H1 (cell line): ENCODE data around the gene COX6A2. TPM values are rescaled to one million over a fixed set of nuclear protein-coding genes. Genes with fewer than 3 reads are reported as not detected.

Experiments
- CTCF ChIA-PET: fragments of 300-600 bp; sonication (Branson Sonifier 250); formaldehyde crosslinking; loops from one replicate; lab custom pipeline; 2021; ENCODE audit not compliant: partially characterized antibody; lab: Charles Lee
- POLR2A ChIA-PET: fragments of 300-600 bp; sonication (Branson Sonifier 250); formaldehyde crosslinking; loops from one replicate; lab custom pipeline; 2021; ENCODE audit warnings: inconsistent platforms; ENCODE audit not compliant: partially characterized antibody; lab: Charles Lee
- DNase-seq, 2 experiments: peaks; one replicate each; pipeline versions ENCODE4 v3.0.0 to v3.0.0-alpha.2; 2010 to 2022; ENCODE audit warnings: low spot score in 2 of 2, low read depth in 1 of 2, mixed read lengths in 1 of 2
- FAIRE-seq: peaks from 2 replicates; lab custom pipeline; 2011; peaks lifted over from hg19 to GRCh38; lab: Jason Lieb, UNC
- H2AFZ ChIP-seq: 2 replicates; pipeline ENCODE4 v1.8.1; 2012; ENCODE audit warnings: low read length, inconsistent platforms
- H2AK5ac ChIP-seq: 2 replicates; pipeline ENCODE4 v1.6.1; 2013; ENCODE audit warnings: low read depth, low read length
- H2BK120ac ChIP-seq: replicated peaks from 2 replicates; pipeline ENCODE3; 2013; ENCODE audit warnings: low read depth, low read length, inconsistent platforms
- H2BK12ac ChIP-seq: 2 replicates; pipeline ENCODE4 v1.6.1; 2013; ENCODE audit warnings: low read depth, low read length
- H2BK15ac ChIP-seq: 2 replicates; pipeline ENCODE4 v1.6.1; 2013; ENCODE audit warnings: low read length
- H2BK20ac ChIP-seq: 2 replicates; pipeline ENCODE4 v1.6.1; 2013; ENCODE audit warnings: low read length
- H2BK5ac ChIP-seq: 2 replicates; pipeline ENCODE4 v1.6.1; 2013; ENCODE audit warnings: low read depth, low read length
- H3K14ac ChIP-seq: 2 replicates; pipeline ENCODE4 v1.6.1; 2013; ENCODE audit warnings: inconsistent platforms; ENCODE audit not compliant: insufficient read length
- H3K18ac ChIP-seq: 2 replicates; pipeline ENCODE4 v1.6.1; 2013; ENCODE audit warnings: low read length; ENCODE audit errors: extremely low read depth
- H3K23ac ChIP-seq: 2 replicates; pipeline ENCODE4 v1.6.1; 2013; ENCODE audit warnings: inconsistent platforms; ENCODE audit not compliant: insufficient read length
- H3K23me2 ChIP-seq: 2 replicates; pipeline ENCODE4 v1.6.1; 2013; ENCODE audit warnings: low read depth, low read length
- H3K27ac ChIP-seq: 2 replicates; pipeline ENCODE4 v1.6.1; 2011; ENCODE audit warnings: low read depth, low read length, inconsistent platforms
- H3K27me3 ChIP-seq, 4 experiments: replicated peaks in 1 of 4; 1 replicate in 1 of 4; 2 replicates in 3 of 4; pipeline versions ENCODE4 v1.6.1 to v1.8.1; 2011 to 2013; ENCODE audit warnings: low read length in 3 of 4, mild to moderate bottlenecking in 3 of 4, inconsistent platforms in 2 of 4, mixed read lengths in 2 of 4, moderate library complexity in 1 of 4; ENCODE audit not compliant: control insufficient read depth in 3 of 4, insufficient read depth in 3 of 4; ENCODE audit errors: extremely low read depth in 1 of 4
- H3K36me3 ChIP-seq, 4 experiments: 2 replicates each; pipeline versions ENCODE4 v1.6.1 to v1.8.1; 2011 to 2013; ENCODE audit warnings: mild to moderate bottlenecking in 4 of 4, low read length in 3 of 4, moderate library complexity in 2 of 4, control low read depth in 1 of 4, inconsistent platforms in 1 of 4; ENCODE audit not compliant: insufficient read depth in 4 of 4, control insufficient read depth in 2 of 4
- H3K4ac ChIP-seq: replicated peaks from 2 replicates; pipeline ENCODE3; 2013; ENCODE audit warnings: low read length, low read depth, mixed read lengths, inconsistent platforms; ENCODE audit not compliant: insufficient read length
- H3K4me1 ChIP-seq, 4 experiments: replicated peaks in 1 of 4; 1 replicate in 1 of 4; 2 replicates in 3 of 4; pipeline versions ENCODE4 v1.6.1 to v1.8.1; 2011 to 2013; ENCODE audit warnings: low read length in 3 of 4, inconsistent platforms in 2 of 4, mixed read lengths in 1 of 4; ENCODE audit not compliant: insufficient read depth in 4 of 4, control insufficient read depth in 3 of 4
- H3K4me2 ChIP-seq, 2 experiments: 2 replicates each; pipeline versions ENCODE4 v1.6.1 to v1.8.1; 2011 to 2013; ENCODE audit warnings: low read depth in 2 of 2, low read length in 2 of 2, control low read depth in 1 of 2, inconsistent platforms in 1 of 2, mild to moderate bottlenecking in 1 of 2; ENCODE audit not compliant: insufficient read depth in 1 of 2
- H3K4me3 ChIP-seq, 4 experiments: fragments of 200-600, 300-600 bp in 1 of 4; sonication (generic), shearing (Covaris generic), sonication (Bioruptor Twin) in 1 of 4; 2 replicates each; pipeline versions ENCODE4 v1.5.1 to v1.8.1; 2011 to 2016; ENCODE audit warnings: low read length in 4 of 4, low read depth in 3 of 4, control low read depth in 2 of 4, inconsistent platforms in 2 of 4, mild to moderate bottlenecking in 2 of 4, mixed read lengths in 1 of 4, moderate library complexity in 1 of 4; ENCODE audit not compliant: insufficient read depth in 2 of 4; ENCODE audit errors: extremely low read depth in 1 of 4
- H3K56ac ChIP-seq: replicated peaks from 2 replicates; pipeline ENCODE3; 2013; ENCODE audit warnings: low read depth, mild to moderate bottlenecking, mixed read lengths, low read length, inconsistent platforms; ENCODE audit not compliant: insufficient read length
- H3K79me1 ChIP-seq: 2 replicates; pipeline ENCODE4 v1.6.1; 2013; ENCODE audit warnings: low read depth, low read length, control low read depth
- H3K79me2 ChIP-seq, 2 experiments: 2 replicates each; pipeline versions ENCODE4 v1.6.1 to v1.8.1; 2012 to 2013; ENCODE audit warnings: low read length in 2 of 2, mild to moderate bottlenecking in 2 of 2, inconsistent platforms in 1 of 2; ENCODE audit not compliant: insufficient read depth in 2 of 2, control insufficient read depth in 1 of 2
- H3K9ac ChIP-seq, 4 experiments: replicated peaks in 1 of 4; 1 replicate in 1 of 4; 2 replicates in 3 of 4; pipeline versions ENCODE4 v1.6.1 to v1.8.1; 2011 to 2013; ENCODE audit warnings: low read depth in 3 of 4, low read length in 3 of 4, control low read depth in 2 of 4, mild to moderate bottlenecking in 2 of 4, moderate library complexity in 2 of 4, inconsistent platforms in 1 of 4; ENCODE audit errors: extremely low read depth in 1 of 4
- H3K9me3 ChIP-seq, 2 experiments: 2 replicates each; pipeline versions ENCODE4 v1.6.1 to v1.8.1; 2012 to 2013; ENCODE audit warnings: mild to moderate bottlenecking in 2 of 2, moderate library complexity in 2 of 2, control low read depth in 1 of 2, inconsistent platforms in 1 of 2, low read depth in 1 of 2, low read length in 1 of 2, mixed read lengths in 1 of 2; ENCODE audit not compliant: insufficient read depth in 2 of 2
- H4K20me1 ChIP-seq, 2 experiments: replicated peaks in 1 of 2; 2 replicates each; pipeline versions ENCODE3 to v1.8.1; 2011 to 2013; ENCODE audit warnings: inconsistent platforms in 2 of 2, low read length in 2 of 2, mild to moderate bottlenecking in 1 of 2; ENCODE audit not compliant: insufficient read depth in 2 of 2, control insufficient read depth in 1 of 2
- H4K5ac ChIP-seq: 2 replicates; pipeline ENCODE4 v1.6.1; 2013; ENCODE audit warnings: low read length, low read depth, mixed read lengths, inconsistent platforms; ENCODE audit not compliant: insufficient read length
- H4K8ac ChIP-seq: 2 replicates; pipeline ENCODE4 v1.8.0; 2013; ENCODE audit warnings: mild to moderate bottlenecking, moderate library complexity, low read length, inconsistent platforms; ENCODE audit not compliant: insufficient read depth; ENCODE audit errors: extremely low read depth
- H4K91ac ChIP-seq: replicated peaks from 2 replicates; pipeline ENCODE3; 2013; ENCODE audit warnings: low read length, mixed read lengths, inconsistent platforms; ENCODE audit not compliant: insufficient read length
- CHD2 ChIP-seq: IDR thresholded peaks from 2 replicates; pipeline ENCODE4 v1.6.1; 2012; ENCODE audit warnings: low read length, improper control_type of control experiment
- KDM1A ChIP-seq: fragments of 200-600, 300-600 bp; sonication (generic); IDR thresholded peaks from 2 replicates; pipeline ENCODE4 v1.7.1; 2016; ENCODE audit warnings: mild to moderate bottlenecking, low read length, borderline replicate concordance
- KDM5A ChIP-seq: fragments of 200-600 bp; IDR thresholded peaks from 2 replicates; pipeline ENCODE4 v1.7.1; 2012; ENCODE audit warnings: mild to moderate bottlenecking, low read length, inconsistent platforms, mixed read lengths
- NANOG ChIP-seq: IDR thresholded peaks from 2 replicates; pipeline ENCODE4 v1.6.1; 2011; ENCODE audit warnings: low read length, low read depth, mild to moderate bottlenecking, inconsistent platforms; ENCODE audit not compliant: insufficient read depth, poor library complexity, severe bottlenecking
- SAP30 ChIP-seq: fragments of 300-600 bp; sonication (generic); IDR thresholded peaks from 2 replicates; pipeline ENCODE4 v1.7.1; 2012; ENCODE audit warnings: low read length, moderate library complexity, mild to moderate bottlenecking, inconsistent platforms; ENCODE audit not compliant: insufficient read depth, insufficient replicate concordance
- SIX5 ChIP-seq: IDR thresholded peaks from 2 replicates; pipeline ENCODE4 v1.6.1; 2011; ENCODE audit warnings: mild to moderate bottlenecking, low read depth, low read length
- SP1 ChIP-seq: IDR thresholded peaks from 2 replicates; pipeline ENCODE4 v1.6.1; 2011; ENCODE audit warnings: low read depth, low read length
- SUZ12 ChIP-seq: fragments of 200-600 bp; sonication (generic); IDR thresholded peaks from 2 replicates; pipeline ENCODE4 v1.6.1; 2012; ENCODE audit warnings: mild to moderate bottlenecking, inconsistent platforms, low read length, moderate library complexity, mixed read lengths
- TAF1 ChIP-seq: IDR thresholded peaks from 2 replicates; pipeline ENCODE4 v1.6.1; 2011; ENCODE audit warnings: mild to moderate bottlenecking, low read depth, low read length
- WGBS, 2 experiments: shearing (Covaris generic) in 1 of 2; methylation state at CpG; one replicate each; pipeline versions ENCODE4 v1.1.6 to v1.1.7; 2013 to 2015; ENCODE audit warnings: low lambda C conversion rate in 2 of 2, mixed read lengths in 2 of 2, inconsistent platforms in 1 of 2, low coverage in 1 of 2, missing lambda C conversion rate in 1 of 2; ENCODE audit not compliant: insufficient replicate concordance in 2 of 2, insufficient coverage in 1 of 2, insufficient read length in 1 of 2; ENCODE audit errors: extremely low coverage in 1 of 2, missing lambda C conversion rate in 1 of 2; 5-methylcytosine and 5-hydroxymethylcytosine counted together
- polyA plus RNA-seq, 7 experiments: library from polyadenylated mRNA; depleted of rRNA in 3 of 7; stranded (reverse) in 5 of 7; unstranded in 2 of 7; fragments of >200 nt in 5 of 7; fragments of 200-250 nt in 2 of 7; gene quantifications; 1 replicate in 5 of 7; 2 replicates in 1 of 7; 4 replicates in 1 of 7; pipeline versions ENCODE4 v1.2.1 to v1.2.3, GENCODE V29; 2011 to 2013; ENCODE audit warnings: missing spikeins in 2 of 7, mixed read lengths in 2 of 7
- total RNA-seq: library from RNA; stranded (reverse); fragmentation: NEBNext Ultra II Directional; extraction: Animal tissue kit (Norgen Biotek cat#: 25700); gene quantifications from 2 replicates; pipeline ENCODE4 v1.2.1, GENCODE V29; 2021

COX6A2 gene
- total and polyA plus RNA-seq, 2 of the 8 experiments (the other 6 are each of a cell fraction or from before 2014, with no cell fraction given): 0.79 TPM; not detected in 1

DNA sequence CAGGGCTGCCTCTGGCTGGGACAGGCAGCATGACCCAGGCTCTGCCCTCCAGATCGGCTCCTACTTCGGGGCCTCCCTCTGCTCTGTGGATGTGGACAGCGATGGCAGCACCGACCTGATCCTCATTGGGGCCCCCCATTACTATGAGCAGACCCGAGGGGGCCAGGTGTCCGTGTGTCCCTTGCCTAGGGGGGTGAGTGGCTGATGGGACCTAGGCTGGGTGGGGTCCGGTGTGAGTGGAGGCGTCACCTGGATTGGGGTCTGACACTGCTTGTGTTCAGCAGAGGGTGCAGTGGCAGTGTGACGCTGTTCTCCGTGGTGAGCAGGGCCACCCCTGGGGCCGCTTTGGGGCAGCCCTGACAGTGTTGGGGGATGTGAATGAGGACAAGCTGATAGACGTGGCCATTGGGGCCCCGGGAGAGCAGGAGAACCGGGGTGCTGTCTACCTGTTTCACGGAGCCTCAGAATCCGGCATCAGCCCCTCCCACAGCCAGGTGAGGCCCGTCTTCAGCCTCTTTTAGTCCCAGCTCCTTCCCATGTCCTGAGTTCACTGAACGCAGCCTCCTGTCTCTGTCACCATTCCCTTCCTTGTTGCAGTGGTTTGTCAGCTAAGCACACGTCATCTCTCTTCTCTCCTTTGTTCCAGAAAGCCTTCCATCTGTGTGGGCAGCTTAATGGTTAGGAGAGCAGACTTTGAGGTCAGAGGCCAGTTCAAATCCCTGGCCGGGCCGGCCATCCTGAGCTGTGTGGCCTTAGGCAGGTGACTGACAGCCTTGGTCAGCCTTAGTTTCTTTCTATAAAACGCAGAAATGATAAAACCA, 16.9 kb downstream of the COX6A2 start:
- H3K79me1 ChIP-seq: no peaks in the 10 kb centered on the region
- H4K5ac ChIP-seq: no peak overlapping the region
- peaks cover 2% of the 10 kb centered on the region; the same call in 1 of the 2 replicates for H3K23me2 ChIP-seq
- ChIA-PET POLR2A (no interaction called here), CTCF (no interaction called here)
- no peak overlapping the region for H2BK12ac ChIP-seq
- no peak overlapping the region for H3K4me3 ChIP-seq
- WGBS, 2 experiments: 85% methylated on average over 21 of the region's 22 CpGs; no CpG with 5 or more reads in 1 of the 2 experiments
- no peak for TF ChIP-seq CHD2
- TF ChIP-seq KDM1A: no peak
- no peak for TF ChIP-seq SIX5
- no peak for TF ChIP-seq KDM5A
- TF ChIP-seq SAP30: no peak
- no peak for TF ChIP-seq NANOG
- TF ChIP-seq SP1: no peak
- TF ChIP-seq SUZ12: no peak
- no peak for TF ChIP-seq TAF1
- H4K8ac ChIP-seq: no peak overlapping the region; the same call in 1 of the 2 replicates
- H3K23ac ChIP-seq: no peak overlapping the region
- FAIRE-seq: no peak
- no peak overlapping the region for H3K4ac ChIP-seq
- no peak overlapping the region for H3K14ac ChIP-seq
- H3K79me2 ChIP-seq: no peaks in the 10 kb centered on the region
- no peak overlapping the region for H3K9ac ChIP-seq
- no peaks in the 10 kb centered on the region for H4K20me1 ChIP-seq
- H2BK120ac ChIP-seq: no peak overlapping the region
- H3K9me3 ChIP-seq: no peaks in the 10 kb centered on the region
- H3K4me1 ChIP-seq: no peaks in the 10 kb centered on the region
- H4K91ac ChIP-seq: no peak overlapping the region
- H3K27ac ChIP-seq: no peak overlapping the region
- no peak overlapping the region for H3K4me2 ChIP-seq
- no peak overlapping the region for H2BK15ac ChIP-seq
- H3K27me3 ChIP-seq: no peaks in the 10 kb centered on the region; a peak in 1 of 7 replicates
- no peak overlapping the region for H3K56ac ChIP-seq
- no peak overlapping the region; the same call in 1 of the 2 replicates for H2BK5ac ChIP-seq
- no peak overlapping the region for H2BK20ac ChIP-seq
- H2AFZ ChIP-seq: no peak overlapping the region
- no peak overlapping the region for H2AK5ac ChIP-seq
- H3K36me3 ChIP-seq: no peaks in the 10 kb centered on the region
- no peak overlapping the region for H3K18ac ChIP-seq
- DNase-seq: no peak
